Erythroblast (primary cell): ENCODE results near the gene ADCY5.

Source experiments
- DNase-seq, 2 experiments: peaks; one replicate each; lab custom pipeline; 2025; lab: John Stamatoyannopoulos, UW
- GATA1 ChIP-seq: IDR thresholded peaks from 2 replicates; pipeline ENCODE4 v1.6.1; 2011; ENCODE audit warnings: low read depth, mild to moderate bottlenecking, control low read depth, low read length, moderate library complexity
- POLR2A ChIP-seq: IDR thresholded peaks from 2 replicates; pipeline ENCODE4 v1.6.1; 2011; ENCODE audit warnings: mild to moderate bottlenecking, low read length

ADCY5 gene

GRCh38 chr3:123303976-123304560, 144.8 kb downstream of the ADCY5 start:
- no peak for DNase-seq
- no peak for TF ChIP-seq POLR2A
- TF ChIP-seq GATA1 = no peak

DNA sequence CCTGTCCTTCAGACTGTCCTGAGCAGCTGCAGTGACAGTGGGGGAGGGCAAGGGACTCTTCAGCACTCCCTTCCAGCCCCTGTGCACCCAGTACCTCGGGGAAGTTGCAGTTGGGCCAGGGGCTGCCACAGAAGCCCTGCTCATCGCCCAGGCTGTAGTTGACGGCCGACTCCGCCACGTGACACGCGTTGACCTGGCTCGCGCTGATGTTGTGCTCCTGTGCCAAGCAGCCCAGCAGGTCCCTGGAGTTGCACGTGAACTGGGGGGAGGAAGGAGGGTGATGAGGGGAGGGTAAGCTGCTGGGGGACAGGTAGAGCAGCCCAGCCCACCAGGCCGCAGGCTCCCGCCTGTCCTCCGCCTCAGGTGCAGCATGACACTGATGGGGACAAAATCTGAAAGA, 145.9 kb downstream of the ADCY5 start:
- no peak for DNase-seq
- no peak for TF ChIP-seq GATA1
- TF ChIP-seq POLR2A = no peak

DNA sequence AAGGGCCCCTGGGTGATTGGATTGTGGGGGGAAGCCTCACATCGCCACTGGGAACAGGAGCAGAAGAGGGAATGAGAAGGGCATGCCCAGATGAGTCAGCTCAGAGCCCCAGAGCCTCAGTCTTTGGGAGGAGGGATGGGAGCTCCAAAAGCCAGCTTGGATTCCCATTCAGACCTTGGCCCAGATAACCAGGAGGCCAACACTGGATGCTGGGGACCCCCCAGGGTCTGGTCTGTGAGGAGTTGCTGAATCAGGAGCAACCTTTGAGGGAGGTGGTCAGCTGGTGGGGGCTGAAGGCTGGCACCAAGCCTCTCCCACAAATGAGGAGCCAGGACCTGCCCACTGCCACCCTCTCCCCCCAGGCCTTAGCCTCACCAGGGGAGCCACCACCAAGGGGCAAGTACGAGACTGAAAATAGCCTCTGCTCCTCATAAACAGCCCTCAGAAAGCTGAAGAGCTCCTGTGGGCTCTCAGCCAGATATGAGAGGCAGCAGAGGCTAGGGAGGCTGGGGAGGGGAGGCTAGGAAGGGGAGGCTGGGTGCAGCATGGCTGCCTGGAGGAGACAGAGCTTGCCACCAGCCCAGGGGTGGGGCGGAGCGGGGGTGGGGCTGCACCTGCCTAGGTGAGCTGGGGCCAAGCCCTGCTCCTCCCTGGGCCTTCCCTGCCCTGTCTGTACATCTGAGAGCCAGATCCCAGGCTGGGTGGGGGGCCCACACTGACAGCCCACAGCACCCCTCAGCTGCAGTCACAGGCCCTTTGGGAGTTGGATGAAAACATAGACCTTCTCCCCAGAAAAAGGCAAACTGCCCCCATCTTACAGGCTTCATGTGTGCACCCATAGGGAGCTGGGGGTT, 147.3 kb downstream of the ADCY5 start:
- no peak for DNase-seq
- TF ChIP-seq GATA1 (no peak), POLR2A (no peak)

GRCh38 chr3:123300583-123300982, 148.3 kb downstream of the ADCY5 start:
- DNase-seq = peak in 1 of 2 experiments; percentile 3

GRCh38 chr3:123300056-123300455, 148.8 kb downstream of the ADCY5 start:
- TF ChIP-seq POLR2A (no peak), GATA1 (no peak)
- no peak for DNase-seq

More at GRCh38 chr3:123300583-123300982, 148.3 kb downstream of the ADCY5 start:
- TF ChIP-seq POLR2A = no peak
- TF ChIP-seq GATA1 = no peak

- TF ChIP-seq GATA1 (no peak), POLR2A (no peak)
Observed at GRCh38 chr3:123299581-123299980, 149.3 kb downstream of the ADCY5 start.

DNA sequence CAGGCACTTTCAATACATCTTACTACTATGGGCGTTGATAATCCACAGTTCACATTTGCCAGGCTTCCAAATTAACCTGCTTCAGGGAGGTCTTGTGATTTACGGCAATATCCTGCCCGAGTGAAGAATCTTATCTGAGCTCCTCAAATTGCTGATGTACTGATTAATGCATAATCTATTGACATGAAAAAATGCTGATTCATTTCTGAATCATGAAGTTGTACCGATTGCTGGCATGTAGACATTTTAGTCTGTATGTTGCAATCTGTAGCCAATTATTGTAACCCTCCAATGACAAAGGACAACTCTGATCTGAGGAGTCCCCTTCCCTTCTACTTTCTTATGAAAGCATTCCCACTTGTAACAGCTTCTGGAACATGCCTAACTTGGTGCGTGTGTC, 150.0 kb downstream of the ADCY5 start:
- DNase-seq = peak in 1 of 2 experiments; percentile 20
- TF ChIP-seq GATA1 = no peak
- TF ChIP-seq POLR2A = no peak

More at GRCh38 chr3:123299581-123299980, 149.3 kb downstream of the ADCY5 start:
- no peak for DNase-seq

GRCh38 chr3:123297627-123297899, 151.3 kb downstream of the ADCY5 start:
- TF ChIP-seq GATA1 = no peak
- no peak for TF ChIP-seq POLR2A
- peak in 1 of 2 experiments; percentile 4 for DNase-seq

DNA sequence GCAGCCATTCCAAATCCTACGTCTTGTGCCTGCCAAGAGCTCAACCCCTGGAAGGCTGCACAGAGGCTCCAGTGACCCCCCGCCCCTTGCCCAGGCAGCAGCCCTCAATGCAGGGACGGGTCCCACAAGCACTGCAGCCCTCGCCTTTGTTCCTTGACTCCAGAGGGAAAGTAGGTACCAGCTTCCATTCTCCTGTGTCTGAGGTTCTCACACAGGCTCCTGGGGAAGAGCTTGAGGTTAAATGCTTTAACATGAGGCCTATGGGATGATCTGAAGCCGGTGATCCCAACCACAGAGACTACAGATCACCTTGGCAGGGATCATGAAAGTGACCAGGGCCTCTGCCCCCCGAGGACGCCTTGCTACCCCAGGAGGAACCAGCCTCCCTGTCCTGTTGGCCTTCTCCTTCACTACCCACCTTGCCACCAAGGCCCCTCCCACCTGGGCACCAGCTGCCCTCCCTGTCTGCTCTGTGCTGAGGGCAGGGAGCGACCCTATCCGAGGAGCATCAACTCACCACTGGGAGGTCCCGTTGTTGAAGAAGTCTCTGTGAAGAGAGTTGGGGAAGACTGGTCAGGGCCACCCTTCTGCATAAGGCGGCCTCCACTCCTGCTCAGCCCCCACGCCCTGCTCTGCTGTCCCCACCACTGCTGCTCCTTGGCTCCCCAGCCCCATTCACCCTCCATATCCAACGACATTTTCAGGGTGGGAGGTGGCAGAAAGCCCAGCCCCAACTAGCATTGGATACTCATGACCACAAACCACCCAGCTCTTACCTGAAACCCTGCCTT, 151.9 kb downstream of the ADCY5 start:
- no peak for DNase-seq
- TF ChIP-seq POLR2A (no peak), GATA1 (no peak)

GRCh38 chr3:123296261-123296660, 152.6 kb downstream of the ADCY5 start:
- no peak for DNase-seq
- TF ChIP-seq GATA1 (no peak), POLR2A (no peak)

DNA sequence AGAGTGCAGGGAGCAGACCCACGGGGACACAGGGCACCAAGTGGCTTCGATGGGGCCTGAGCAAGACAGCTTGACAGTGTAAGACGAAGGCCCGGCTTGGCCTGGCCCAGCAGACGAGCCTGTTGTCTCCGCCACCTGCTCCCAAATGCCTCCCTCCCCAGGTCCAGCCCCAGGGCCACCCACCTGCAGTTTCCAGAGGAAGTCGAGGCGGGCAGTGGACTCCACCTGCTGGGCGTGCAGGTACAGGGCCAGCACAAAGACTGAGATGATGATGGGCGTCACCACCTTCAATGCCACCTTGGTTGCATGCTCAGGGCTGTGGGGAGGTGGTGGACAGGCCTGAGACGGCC, 153.0 kb downstream of the ADCY5 start:
- TF ChIP-seq POLR2A = no peak
- TF ChIP-seq GATA1 = no peak
- DNase-seq = no peak

- TF ChIP-seq POLR2A = no peak
- DNase-seq = no peak
Observed at GRCh38 chr3:123295171-123295900, 153.6 kb downstream of the ADCY5 start.

- TF ChIP-seq POLR2A (no peak), GATA1 (no peak)
Observed at GRCh38 chr3:123294296-123294938, 154.5 kb downstream of the ADCY5 start.

More at GRCh38 chr3:123294296-123294938, 154.5 kb downstream of the ADCY5 start:
- DNase-seq = no peak
